B cell (primary cell): ENCODE data around the gene TAS2R43. TPM values are rescaled to one million over a fixed set of nuclear protein-coding genes. Genes with fewer than 3 reads are reported as not detected.

Experiments
- ATAC-seq: fragments of 200-7000 bp; cut with Tn5 transposase; one replicate; pipeline ENCODE4 v1.10.0; 2021; ENCODE audit warnings: low read depth, mild to moderate bottlenecking, moderate number of reproducible peaks, moderate library complexity
- CTCF ChIA-PET: fragments of 350-600 bp; sonication (Branson Sonifier 250); formaldehyde crosslinking; loops from one replicate; lab custom pipeline; 2021; ENCODE audit warnings: antibody characterized with exemption, inconsistent platforms; lab: Charles Lee
- POLR2A ChIA-PET: fragments of 350-600 bp; sonication (Branson Sonifier 250); formaldehyde crosslinking; loops from one replicate; lab custom pipeline; 2021; ENCODE audit warnings: antibody characterized with exemption; lab: Charles Lee
- DNase-seq: peaks from one replicate; pipeline ENCODE4 v3.0.0; 2013
- H2AFZ ChIP-seq: 2 replicates; pipeline ENCODE4 v1.6.1; 2012; ENCODE audit warnings: mild to moderate bottlenecking, low read depth, low read length; ENCODE audit not compliant: insufficient read depth, poor library complexity, severe bottlenecking
- H3K27ac ChIP-seq, 2 donors: 1 replicate in 1 of 2; 2 replicates in 1 of 2; pipeline ENCODE4 v1.5.1; 2012 to 2013; ENCODE audit warnings: low read length in 2 of 2, mild to moderate bottlenecking in 2 of 2, moderate library complexity in 1 of 2
- H3K27me3 ChIP-seq, 4 experiments: fragments of 200-600 bp in 1 of 4; sonication (generic) in 1 of 4; replicated peaks in 1 of 4; 1 replicate in 2 of 4; 2 replicates in 2 of 4; pipeline versions ENCODE4 v1.6.1 to v1.7.0; 2013 to 2016; ENCODE audit warnings: low read length in 3 of 4, mild to moderate bottlenecking in 2 of 4, mixed read lengths in 1 of 4, moderate library complexity in 1 of 4; ENCODE audit not compliant: insufficient read depth in 4 of 4, control insufficient read depth in 3 of 4; ENCODE audit errors: control extremely low read depth in 1 of 4
- H3K36me3 ChIP-seq, 2 experiments: replicated peaks in 1 of 2; 1 replicate in 1 of 2; 2 replicates in 1 of 2; pipeline versions ENCODE4 v1.6.1 to v1.7.1; 2013; ENCODE audit warnings: low read length in 1 of 2; ENCODE audit not compliant: insufficient read depth in 2 of 2, control insufficient read depth in 1 of 2; ENCODE audit errors: control extremely low read depth in 1 of 2, extremely low read depth in 1 of 2
- H3K4me1 ChIP-seq, 2 donors: fragments of 200-600 bp in 1 of 2; sonication (generic) in 1 of 2; 1 replicate in 1 of 2; 2 replicates in 1 of 2; pipeline versions ENCODE4 v1.5.1 to v1.6.1; 2013 to 2017; ENCODE audit warnings: low read length in 2 of 2; ENCODE audit not compliant: control insufficient read depth in 2 of 2, insufficient read depth in 2 of 2
- H3K4me2 ChIP-seq: replicated peaks from 2 replicates; pipeline ENCODE3; 2012; ENCODE audit warnings: mild to moderate bottlenecking, low read depth, low read length; ENCODE audit not compliant: poor library complexity, severe bottlenecking
- H3K4me3 ChIP-seq, 5 experiments: fragments of 200-600 bp in 1 of 5; sonication (generic) in 1 of 5; 1 replicate in 3 of 5; 2 replicates in 2 of 5; pipeline versions ENCODE4 v1.5.1 to v1.7.0; 2011 to 2016; ENCODE audit warnings: low read length in 4 of 5, mild to moderate bottlenecking in 4 of 5, low read depth in 2 of 5, control low read depth in 1 of 5, moderate library complexity in 1 of 5; ENCODE audit not compliant: insufficient read depth in 1 of 5; ENCODE audit errors: control extremely low read depth in 1 of 5, extremely low read depth in 1 of 5
- H3K79me2 ChIP-seq: fragments of 200-600 bp; sonication (generic); one replicate; pipeline ENCODE4 v1.6.0; 2016; ENCODE audit warnings: low read length; ENCODE audit not compliant: control insufficient read depth, insufficient read depth
- H3K9ac ChIP-seq: fragments of 200-600 bp; sonication (generic); 2 replicates; pipeline ENCODE4 v1.6.1; 2017; ENCODE audit warnings: mild to moderate bottlenecking, low read length, moderate library complexity
- H3K9me3 ChIP-seq, 3 donors: one replicate each; pipeline versions ENCODE4 v1.6.1 to v1.7.1; 2013; ENCODE audit warnings: low read length in 2 of 3; ENCODE audit not compliant: control insufficient read depth in 2 of 3, insufficient read depth in 1 of 3; ENCODE audit errors: control extremely low read depth in 1 of 3
- H4K20me1 ChIP-seq: 2 replicates; pipeline ENCODE4 v1.6.0; 2012; ENCODE audit warnings: mild to moderate bottlenecking, low read length; ENCODE audit not compliant: insufficient read depth, control insufficient read depth, poor library complexity, severe bottlenecking
- H3K27ac Mint-ChIP-seq: one replicate; pipeline ENCODE4 v1.8.0; 2021; ENCODE audit warnings: mixed read lengths
- H3K27me3 Mint-ChIP-seq: one replicate; pipeline ENCODE4 v1.8.0; 2021; ENCODE audit warnings: mixed read lengths
- H3K4me1 Mint-ChIP-seq: one replicate; pipeline ENCODE4 v1.8.0; 2021; ENCODE audit warnings: mixed read lengths
- H3K4me3 Mint-ChIP-seq: one replicate; pipeline ENCODE4 v1.8.0; 2021; ENCODE audit warnings: mixed read lengths
- H3K9me3 Mint-ChIP-seq: one replicate; pipeline ENCODE4 v1.8.0; 2022; ENCODE audit warnings: mixed read lengths; ENCODE audit not compliant: insufficient read depth
- CTCF ChIP-seq: fragments of 200-600 bp; IDR thresholded peaks from one replicate; pipeline ENCODE4 v1.8.0; 2022; ENCODE audit warnings: antibody characterized with exemption, mild to moderate bottlenecking
- EZH2 ChIP-seq: IDR thresholded peaks from 2 replicates; pipeline ENCODE4 v1.6.1; 2012; ENCODE audit warnings: borderline replicate concordance, low read depth, mild to moderate bottlenecking, moderate library complexity, low read length; ENCODE audit not compliant: insufficient read depth, poor library complexity, severe bottlenecking
- WGBS: methylation state at CpG from one replicate; pipeline ENCODE4 v1.1.5; 2013; ENCODE audit warnings: missing lambda C conversion rate; ENCODE audit not compliant: insufficient coverage; 5-methylcytosine and 5-hydroxymethylcytosine counted together
- intact Hi-C: fragments of 100-400 bp; cut with micrococcal nuclease; formaldehyde crosslinking; loops from one replicate; pipeline ENCODE4 v1.10.0; 2022
- polyA plus RNA-seq: library from polyadenylated mRNA; depleted of rRNA; stranded (reverse); fragments of >200 nt; gene quantifications from 2 replicates; pipeline ENCODE4 v1.2.3, GENCODE V29; 2012
- total RNA-seq, 2 donors: library from RNA; stranded (reverse); fragments of 120-200 nt in 1 of 2; gene quantifications; 1 replicate in 1 of 2; 2 replicates in 1 of 2; pipeline versions ENCODE4 v1.2.3 to v1.2.4, GENCODE V29; 2013 to 2022

Gene TAS2R43
- total and polyA plus RNA-seq, 2 donors (not counting 1 experiment from before 2014, with no cell fraction given) = 5.0 TPM; not detected in 1

GRCh38 chr12:11133162-11133561 is 41.0 kb upstream of the TAS2R43 start:
- Histone ChIP-seq H2AFZ (no peak overlapping the region), H3K79me2 (peaks cover 46% of the 10 kb centered on the region), H3K4me2 (no peak overlapping the region), H3K9me3 (no peaks in the 10 kb centered on the region), H3K27me3 (no peaks in the 10 kb centered on the region), H3K36me3 (peaks cover 0 to 2% of the 10 kb centered on the region in 2 experiments), H4K20me1 (peaks cover 12% of the 10 kb centered on the region), H3K9ac (no peak overlapping the region), H3K4me1 (no peaks in the 10 kb centered on the region), H3K4me3 (no peak overlapping the region), H3K27ac (no peak overlapping the region)
- ChIA-PET CTCF (no interaction called here), POLR2A (no interaction called here)
- ATAC-seq (no peak), DNase-seq (no peak)
- intact Hi-C loops = no loop called here
- no CpG with 5 or more reads among the region's 2 CpGs for WGBS
- H3K27me3 Mint-ChIP-seq = no peaks in the 10 kb centered on the region
- H3K4me3 Mint-ChIP-seq = no peak overlapping the region
- no peak overlapping the region for H3K27ac Mint-ChIP-seq
- no peaks in the 10 kb centered on the region for H3K9me3 Mint-ChIP-seq
- TF ChIP-seq EZH2 = no peak
- TF ChIP-seq CTCF = no peak
- peaks cover 14% of the 10 kb centered on the region for H3K4me1 Mint-ChIP-seq

DNA sequence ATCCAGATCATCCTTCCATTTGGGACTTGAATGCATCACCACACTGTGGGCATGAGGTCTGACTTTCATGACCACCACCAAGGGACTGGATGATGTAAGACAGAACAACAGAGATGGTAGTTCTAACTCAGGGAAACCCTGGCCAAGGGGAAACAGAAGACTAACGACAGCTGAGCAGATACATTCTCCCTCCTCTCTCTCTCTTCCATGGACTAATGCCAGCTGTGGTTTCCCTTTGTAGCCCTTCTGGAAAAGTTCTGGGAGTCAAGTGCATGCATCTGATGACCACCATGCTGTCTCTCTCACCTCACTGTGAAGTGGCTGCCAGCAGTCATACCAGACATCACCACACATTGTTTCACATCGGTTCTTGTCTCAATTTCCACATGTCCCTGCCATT is 38.9 kb upstream of the TAS2R43 start:
- ChIA-PET CTCF (no interaction called here), POLR2A (no interaction called here)
- H2AFZ ChIP-seq = no peak overlapping the region
- ATAC-seq (no peak), DNase-seq (no peak)
- no peak overlapping the region for H3K27ac ChIP-seq
- H3K79me2 ChIP-seq = peaks cover 43% of the 10 kb centered on the region
- Mint-ChIP-seq H3K4me1 (peaks cover 10% of the 10 kb centered on the region), H3K27ac (no peak overlapping the region), H3K4me3 (no peak overlapping the region), H3K9me3 (no peaks in the 10 kb centered on the region), H3K27me3 (no peaks in the 10 kb centered on the region)
- H3K9me3 ChIP-seq = peaks cover 0 to 4% (median 0%) of the 10 kb centered on the region in 3 donors
- 0% methylated on average over 1 of the region's 2 CpGs for WGBS
- intact Hi-C loops = no loop called here
- no peak overlapping the region for H3K4me3 ChIP-seq
- no peaks in the 10 kb centered on the region for H3K4me1 ChIP-seq
- no peak for TF ChIP-seq EZH2
- no peak for TF ChIP-seq CTCF
- peaks cover 0 to 2% of the 10 kb centered on the region in 2 experiments for H3K36me3 ChIP-seq
- no peak overlapping the region for H3K9ac ChIP-seq
- H3K27me3 ChIP-seq = no peaks in the 10 kb centered on the region
- no peak overlapping the region for H3K4me2 ChIP-seq
- peaks cover 6% of the 10 kb centered on the region for H4K20me1 ChIP-seq
